ENCODE results near the gene ATP8B1. TPM values are rescaled to one million over a fixed set of nuclear protein-coding genes. Genes with fewer than 3 reads are reported as not detected.
"Not testable (repeated sequence)": the region's sequence is repeated elsewhere in the genome, so short reads cannot be mapped to it uniquely, and the experiment has no call there.

Gene ATP8B1
- total RNA-seq, result 10 to 100 TPM; 18.5 to 41.5 TPM

DNA sequence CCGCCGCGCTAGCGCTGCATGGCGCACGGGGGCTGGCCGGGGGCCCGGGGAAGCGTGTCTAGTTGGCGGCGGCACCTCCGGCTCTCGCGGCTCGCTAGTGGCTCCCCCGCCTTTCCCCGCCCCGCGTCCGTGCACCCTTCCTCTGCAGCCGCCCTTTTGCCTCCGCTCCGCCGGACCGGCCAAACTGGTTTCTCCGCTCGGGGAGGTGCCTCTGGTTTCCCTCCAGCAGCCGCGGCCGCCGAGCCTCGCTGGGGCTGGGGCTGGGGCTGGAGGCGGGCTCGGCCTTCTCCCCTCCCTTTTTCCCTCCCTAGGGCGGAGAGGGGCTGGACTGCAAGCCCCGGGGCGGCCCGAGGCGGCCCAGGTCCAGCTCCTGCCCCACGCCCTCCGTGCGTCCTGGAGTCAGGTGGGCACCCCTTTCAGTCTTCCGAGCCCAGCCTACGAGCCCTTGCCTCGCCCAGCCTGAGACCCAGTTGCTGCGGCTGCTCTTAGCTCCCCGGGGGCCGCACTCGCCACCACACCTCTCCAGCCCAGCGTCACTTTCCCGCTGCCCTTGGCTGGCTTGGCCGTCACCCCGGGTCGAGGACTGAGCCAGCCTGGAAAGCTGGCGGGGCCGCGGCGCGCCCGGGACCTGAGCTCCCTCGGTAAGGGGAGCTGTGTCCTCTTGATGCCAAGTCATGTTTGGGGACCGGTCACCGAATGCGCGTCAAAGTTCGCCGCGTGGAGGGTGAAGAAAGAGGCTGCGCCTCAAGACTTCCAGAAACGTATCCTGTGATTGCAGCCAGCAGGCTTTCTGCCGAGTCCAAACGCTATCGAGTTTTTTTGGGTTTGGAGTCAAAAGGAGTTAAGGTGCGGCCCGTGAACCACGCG lies at the start of gene ATP8B1:
TSS of gene ATP8B1 (minus strand) at position 213 of the 867 bp plus-strand sequence. CDS start 71,508 bp downstream, outside the sequence.
- TF ChIP-seq, protein P1, sequence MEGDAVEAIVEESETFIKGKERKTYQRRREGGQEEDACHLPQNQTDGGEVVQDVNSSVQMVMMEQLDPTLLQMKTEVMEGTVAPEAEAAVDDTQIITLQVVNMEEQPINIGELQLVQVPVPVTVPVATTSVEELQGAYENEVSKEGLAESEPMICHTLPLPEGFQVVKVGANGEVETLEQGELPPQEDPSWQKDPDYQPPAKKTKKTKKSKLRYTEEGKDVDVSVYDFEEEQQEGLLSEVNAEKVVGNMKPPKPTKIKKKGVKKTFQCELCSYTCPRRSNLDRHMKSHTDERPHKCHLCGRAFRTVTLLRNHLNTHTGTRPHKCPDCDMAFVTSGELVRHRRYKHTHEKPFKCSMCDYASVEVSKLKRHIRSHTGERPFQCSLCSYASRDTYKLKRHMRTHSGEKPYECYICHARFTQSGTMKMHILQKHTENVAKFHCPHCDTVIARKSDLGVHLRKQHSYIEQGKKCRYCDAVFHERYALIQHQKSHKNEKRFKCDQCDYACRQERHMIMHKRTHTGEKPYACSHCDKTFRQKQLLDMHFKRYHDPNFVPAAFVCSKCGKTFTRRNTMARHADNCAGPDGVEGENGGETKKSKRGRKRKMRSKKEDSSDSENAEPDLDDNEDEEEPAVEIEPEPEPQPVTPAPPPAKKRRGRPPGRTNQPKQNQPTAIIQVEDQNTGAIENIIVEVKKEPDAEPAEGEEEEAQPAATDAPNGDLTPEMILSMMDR (IDR thresholded peaks at IDR 0.05), result peak in 4 of 7 experiments; percentile 36 to 53 (median 40)
- TF ChIP-seq POLR2A (IDR thresholded peaks at IDR 0.05), result peak; percentile 86 to 96 (median 94)
- 1% methylated on average over 11 to 73 of the region's 77 CpGs for WGBS, 2 donors
- H3K4me3 ChIP-seq, result peak within 1 kb of the TSS; percentile 47 to 92
- no peaks in the 10 kb centered on the region for H3K36me3 ChIP-seq (replicated peaks in 1 of 2; ENCODE audit: insufficient read depth in 1 of 2, low read depth in 2 of 2)
- peak within 1 kb of the TSS; percentile 94 to 99 (median 97) for H3K27ac ChIP-seq
- no peaks in the 10 kb centered on the region for H3K9me3 ChIP-seq
- DNase-seq (peak; percentile 98 to 99 (median 98)), ATAC-seq (peak; percentile 92)
- H3K27me3 ChIP-seq, result no peaks in the 10 kb centered on the region
- intact Hi-C loops (cut with DNase I), result no loop called here
- H3K4me1 ChIP-seq, result peaks cover 48% of the 10 kb centered on the region

DNA sequence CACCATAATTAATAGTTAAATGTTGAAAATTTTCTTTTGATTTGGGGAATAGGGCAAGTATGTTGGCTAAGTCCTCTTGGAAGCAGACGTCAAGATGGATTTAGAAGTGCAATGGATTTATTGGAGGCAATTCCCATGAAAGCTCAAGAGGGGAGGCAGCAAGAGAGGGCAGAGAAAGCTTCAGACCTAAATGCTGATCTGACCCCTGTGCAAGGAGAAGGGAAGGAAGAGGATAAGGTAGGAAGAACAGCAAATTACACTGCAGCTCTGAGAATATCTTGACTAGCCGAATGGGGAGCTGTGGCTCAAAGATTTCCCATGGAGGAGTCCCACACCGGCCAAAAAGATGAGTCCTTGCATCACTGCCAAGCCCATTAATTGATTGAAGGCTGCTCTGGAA lies 46.9 kb upstream of the ATP8B1 start:
- WGBS, 2 donors, result 73 to 94% methylated on average over 3 of the region's 3 CpGs
- Histone ChIP-seq H3K27ac (no peak overlapping the region), H3K4me3 (no peak overlapping the region), H3K27me3 (no peaks in the 10 kb centered on the region), H3K9me3 (no peaks in the 10 kb centered on the region), H3K4me1 (peaks cover 13% of the 10 kb centered on the region), H3K36me3 (replicated peaks in 1 of 2; ENCODE audit: insufficient read depth in 1 of 2, low read depth in 2 of 2) (no peaks in the 10 kb centered on the region)
- TF ChIP-seq, protein P1 (IDR thresholded peaks at IDR 0.05), result no peak
- TF ChIP-seq POLR2A (IDR thresholded peaks at IDR 0.05), result no peak
- no peak for ATAC-seq
- DNase-seq, result no peak
- intact Hi-C loops (cut with DNase I), result no loop called here

GRCh38 chr18:57848374-57848773 lies 45.3 kb upstream of the ATP8B1 start:
- H3K9me3 ChIP-seq; intact Hi-C loops (cut with DNase I); H3K4me3 ChIP-seq; DNase-seq; H3K36me3 ChIP-seq (replicated peaks in 1 of 2; ENCODE audit: insufficient read depth in 1 of 2, low read depth in 2 of 2); ATAC-seq; H3K27ac ChIP-seq; H3K27me3 ChIP-seq: not testable (repeated sequence)
- 93 to 100% methylated on average over 1 of the region's 1 CpG for WGBS, 2 donors
- H3K4me1 ChIP-seq, result peaks cover 13% of the 10 kb centered on the region

DNA sequence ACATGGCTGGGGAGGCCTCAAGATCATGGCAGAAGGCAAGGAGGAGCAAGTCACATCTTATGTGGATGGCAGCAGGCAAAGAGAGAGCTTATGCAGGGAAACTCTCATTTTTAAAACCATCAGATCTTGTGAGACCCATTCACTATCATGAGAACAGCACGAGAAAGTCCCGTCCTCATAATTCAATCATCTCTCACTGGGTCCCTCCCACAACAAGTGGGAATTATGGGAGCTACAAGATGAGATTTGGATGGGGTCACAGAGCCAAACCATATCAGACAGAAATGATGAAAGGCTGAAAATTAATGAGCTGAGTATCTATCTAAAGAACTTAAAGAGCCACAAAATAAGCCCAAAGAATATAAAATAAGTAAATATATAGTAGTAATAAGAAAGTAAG lies 44.3 kb upstream of the ATP8B1 start:
- peaks cover 13% of the 10 kb centered on the region for H3K4me1 ChIP-seq
- ATAC-seq; H3K27me3 ChIP-seq; H3K4me3 ChIP-seq; H3K27ac ChIP-seq; intact Hi-C loops (cut with DNase I); H3K36me3 ChIP-seq (replicated peaks in 1 of 2; ENCODE audit: insufficient read depth in 1 of 2, low read depth in 2 of 2); DNase-seq; H3K9me3 ChIP-seq: not testable (repeated sequence)
- whole genome bisulfite sequencing, 2 donors, result 96 to 100% methylated on average over 2 of the region's 2 CpGs

GRCh38 chr18:57846258-57846657 lies 43.1 kb upstream of the ATP8B1 start:
- Histone ChIP-seq H3K27me3 (no peaks in the 10 kb centered on the region), H3K4me1 (peaks cover 13% of the 10 kb centered on the region), H3K36me3 (replicated peaks in 1 of 2; ENCODE audit: insufficient read depth in 1 of 2, low read depth in 2 of 2) (no peaks in the 10 kb centered on the region), H3K4me3 (no peak overlapping the region), H3K27ac (peak overlapping the region in 3 of 4 donors; percentile 48 to 66 (median 54)), H3K9me3 (no peaks in the 10 kb centered on the region)
- 13 to 15% methylated on average over 1 of the region's 1 CpG for WGBS, 2 donors
- no peak for TF ChIP-seq POLR2A (IDR thresholded peaks at IDR 0.05)
- TF ChIP-seq, protein P1 (IDR thresholded peaks at IDR 0.05), result no peak
- ATAC-seq (peak; percentile 100), DNase-seq (peak; percentile 43 to 69 (median 56))
- intact Hi-C loops (cut with DNase I), result no loop called here

All from body of pancreas (tissue), 4 donors.